Measurements from ENCODE around the gene MAU2. TPM values are rescaled to one million over a fixed set of nuclear protein-coding genes. Genes with fewer than 3 reads are reported as not detected.

MAU2 gene
- total and polyA plus RNA-seq, 10 of the 15 experiments (the other 5 are each of a cell fraction or from before 2014, with no cell fraction given) = 1.8 to 47.2 (median 22.1) TPM

- TF ChIP-seq SREBF1 (IDR thresholded peaks at IDR 0.05; ENCODE audit: low read length) = no peak
- TF ChIP-seq, protein P1, sequence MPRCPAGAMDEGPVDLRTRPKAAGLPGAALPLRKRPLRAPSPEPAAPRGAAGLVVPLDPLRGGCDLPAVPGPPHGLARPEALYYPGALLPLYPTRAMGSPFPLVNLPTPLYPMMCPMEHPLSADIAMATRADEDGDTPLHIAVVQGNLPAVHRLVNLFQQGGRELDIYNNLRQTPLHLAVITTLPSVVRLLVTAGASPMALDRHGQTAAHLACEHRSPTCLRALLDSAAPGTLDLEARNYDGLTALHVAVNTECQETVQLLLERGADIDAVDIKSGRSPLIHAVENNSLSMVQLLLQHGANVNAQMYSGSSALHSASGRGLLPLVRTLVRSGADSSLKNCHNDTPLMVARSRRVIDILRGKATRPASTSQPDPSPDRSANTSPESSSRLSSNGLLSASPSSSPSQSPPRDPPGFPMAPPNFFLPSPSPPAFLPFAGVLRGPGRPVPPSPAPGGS (IDR thresholded peaks at IDR 0.05; ENCODE audit: borderline replicate concordance, insufficient read depth, low read depth, low read length, poor library complexity, severe bottlenecking) = no peak
- no peak for TF ChIP-seq ZNF384 (IDR thresholded peaks at IDR 0.05; ENCODE audit: borderline replicate concordance, low read depth, low read length)
- TF ChIP-seq RFX5 (IDR thresholded peaks at IDR 0.05; ENCODE audit: low read depth, low read length) = no peak
- no peak for TF ChIP-seq POU2F2 (IDR thresholded peaks at IDR 0.05; ENCODE audit: borderline replicate concordance, low read depth, low read length)
- no peak for TF ChIP-seq ZSCAN29 (IDR thresholded peaks at IDR 0.05)
- TF ChIP-seq BACH1 (IDR thresholded peaks at IDR 0.05; ENCODE audit: borderline replicate concordance) = no peak
Observed at GRCh38 chr19:19356901-19357566, 36.4 kb downstream of the MAU2 start (continued).

DNA sequence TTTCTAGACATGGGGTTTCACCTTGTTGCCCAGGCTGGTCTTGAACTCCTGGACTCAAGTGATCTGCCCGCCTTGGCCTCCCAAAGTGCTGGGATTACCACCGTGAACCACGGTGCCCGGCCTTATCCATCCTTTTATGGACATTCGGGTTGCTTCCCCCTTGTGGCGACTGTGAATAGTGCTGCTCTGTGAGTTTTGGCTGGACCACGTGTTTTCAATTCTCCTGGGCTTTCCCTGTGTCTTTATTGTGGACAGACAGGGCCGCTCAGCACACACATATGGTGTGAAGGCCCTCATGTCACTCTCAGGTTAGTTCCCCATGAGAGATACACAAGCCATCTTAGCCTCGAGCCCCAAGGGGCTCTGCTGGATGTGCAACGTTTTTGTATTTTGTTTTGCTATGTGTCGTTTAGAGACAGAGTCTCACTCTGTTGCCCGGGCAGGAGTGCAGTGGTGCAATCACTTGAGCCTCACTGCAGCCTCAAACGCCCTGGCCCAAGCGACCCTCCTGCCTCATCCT is 40.5 kb downstream of the MAU2 start:
- FAIRE-seq (peak; percentile 91), DNase-seq (ENCODE audit: low read depth, low spot score) (peak; percentile 73), ATAC-seq (peak; percentile 90)
- H3K36me3 ChIP-seq (ENCODE audit: control insufficient read depth in 2 of 2, insufficient read depth in 2 of 2, low read length in 1 of 2) = no peaks in the 10 kb centered on the region; a peak in 2 of 4 replicates
- 0 out of 2 replicates have a peak, but pooled peaks cover 2% of the 10 kb centered on the region for H3K4me1 ChIP-seq (ENCODE audit: control insufficient read depth, insufficient read depth, low read length)
- H3K9ac ChIP-seq (ENCODE audit: control insufficient read depth, insufficient read depth, low read length) = no peak overlapping the region
- RAD21 ChIA-PET (ENCODE audit: unreplicated experiment) = interaction anchor here (0.6 to 2.9 kb wide), 3 partner anchors 45 to 129 kb away, joined by 3 to 16 read pairs (median 8); partner anchors contain the start of gene GATAD2A
- in situ Hi-C loops (cut with MboI) (no loop called here), intact Hi-C loops (cut with micrococcal nuclease; ENCODE audit: unreplicated experiment) (loop anchor here (1.0 kb wide), 1 partner anchor 129 kb away; no protein-coding TSS in a partner anchor)
- H3K9me3 ChIP-seq (replicated peaks; ENCODE audit: control insufficient read depth, insufficient read depth, low read length) = no peaks in the 10 kb centered on the region
- peak overlapping the region; percentile 90 for H2AFZ ChIP-seq (ENCODE audit: control insufficient read depth, low read depth, low read length)
- H3K79me2 ChIP-seq (ENCODE audit: control insufficient read depth, insufficient read depth, low read length) = no peaks in the 10 kb centered on the region
- no peak overlapping the region for H3K4me3 ChIP-seq
- POLR2A ChIA-PET = interaction anchor here (1.0 kb wide), 3 partner anchors 44 to 168 kb away, joined by 3 read pairs; partner anchors contain the start of gene GATAD2A
- BruUV-seq (replicated peaks) = no TSS peak
- H3K4me2 ChIP-seq (ENCODE audit: control insufficient read depth, insufficient read depth) = peak overlapping the region; percentile 56; the same call in 1 of the 2 replicates
- H3K27me3 ChIP-seq (replicated peaks in 1 of 2; ENCODE audit: control insufficient read depth in 2 of 2, insufficient read depth in 2 of 2, low read length in 1 of 2) = no peaks in the 10 kb centered on the region
- H3K27ac ChIP-seq (ENCODE audit: control insufficient read depth, insufficient read depth) = no peak overlapping the region; the same call in 1 of the 2 replicates
- H4K20me1 ChIP-seq (ENCODE audit: control insufficient read depth, insufficient read depth) = no peaks in the 10 kb centered on the region
- CTCF ChIA-PET = interaction anchor here (0.8 to 10.8 kb wide), 9 partner anchors 12 to 340 kb away, joined by 3 to 223 read pairs (median 4); partner anchors contain the start of gene GATAD2A
- SMC1A ChIA-PET (ENCODE audit: uncharacterized antibody, unreplicated experiment) = interaction anchor here (1.3 kb wide), 2 partner anchors 47 to 127 kb away, joined by 3 read pairs; no protein-coding TSS in a partner anchor
- WGBS (ENCODE audit: insufficient coverage, insufficient replicate concordance, low lambda C conversion rate, missing lambda C conversion rate) = under 1% methylated on average over 14 of the region's 14 CpGs
- TF ChIP-seq POLR2AphosphoS5 (IDR thresholded peaks at IDR 0.05; ENCODE audit: low read length) = no peak
- TF ChIP-seq SRF (IDR thresholded peaks at IDR 0.05; ENCODE audit: low read depth in 2 of 2, low read length in 2 of 2) = peak; percentile 66 to 94
- no peak for TF ChIP-seq NFYA (IDR thresholded peaks at IDR 0.05; ENCODE audit: borderline replicate concordance, low read depth, low read length)
- TF ChIP-seq SREBF1 (IDR thresholded peaks at IDR 0.05; ENCODE audit: low read length) = no peak
- TF ChIP-seq IKZF1 (conservative IDR thresholded peaks at IDR 0.05) = peak; percentile 62
- TF ChIP-seq CEBPB (IDR thresholded peaks at IDR 0.05; ENCODE audit: borderline replicate concordance in 1 of 2, low read depth in 2 of 2, low read length in 2 of 2) = no peak
- TF ChIP-seq MXI1 (IDR thresholded peaks at IDR 0.05; ENCODE audit: low read depth, low read length) = peak; percentile 18; the same call in 1 of the 2 replicates
- TF ChIP-seq, protein P2, sequence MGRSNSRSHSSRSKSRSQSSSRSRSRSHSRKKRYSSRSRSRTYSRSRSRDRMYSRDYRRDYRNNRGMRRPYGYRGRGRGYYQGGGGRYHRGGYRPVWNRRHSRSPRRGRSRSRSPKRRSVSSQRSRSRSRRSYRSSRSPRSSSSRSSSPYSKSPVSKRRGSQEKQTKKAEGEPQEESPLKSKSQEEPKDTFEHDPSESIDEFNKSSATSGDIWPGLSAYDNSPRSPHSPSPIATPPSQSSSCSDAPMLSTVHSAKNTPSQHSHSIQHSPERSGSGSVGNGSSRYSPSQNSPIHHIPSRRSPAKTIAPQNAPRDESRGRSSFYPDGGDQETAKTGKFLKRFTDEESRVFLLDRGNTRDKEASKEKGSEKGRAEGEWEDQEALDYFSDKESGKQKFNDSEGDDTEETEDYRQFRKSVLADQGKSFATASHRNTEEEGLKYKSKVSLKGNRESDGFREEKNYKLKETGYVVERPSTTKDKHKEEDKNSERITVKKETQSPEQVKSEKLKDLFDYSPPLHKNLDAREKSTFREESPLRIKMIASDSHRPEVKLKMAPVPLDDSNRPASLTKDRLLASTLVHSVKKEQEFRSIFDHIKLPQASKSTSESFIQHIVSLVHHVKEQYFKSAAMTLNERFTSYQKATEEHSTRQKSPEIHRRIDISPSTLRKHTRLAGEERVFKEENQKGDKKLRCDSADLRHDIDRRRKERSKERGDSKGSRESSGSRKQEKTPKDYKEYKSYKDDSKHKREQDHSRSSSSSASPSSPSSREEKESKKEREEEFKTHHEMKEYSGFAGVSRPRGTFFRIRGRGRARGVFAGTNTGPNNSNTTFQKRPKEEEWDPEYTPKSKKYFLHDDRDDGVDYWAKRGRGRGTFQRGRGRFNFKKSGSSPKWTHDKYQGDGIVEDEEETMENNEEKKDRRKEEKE (IDR thresholded peaks at IDR 0.05) = no peak
- peak; percentile 96 for TF ChIP-seq MEF2B (IDR thresholded peaks at IDR 0.05; ENCODE audit: partially characterized antibody, poor library complexity, severe bottlenecking)
- TF ChIP-seq SMC3 (IDR thresholded peaks at IDR 0.05; ENCODE audit: borderline replicate concordance, low read length) = peak; percentile 45; the same call in 1 of the 2 replicates
- TF ChIP-seq CREM (IDR thresholded peaks at IDR 0.05; ENCODE audit: low read depth) = no peak
- no peak for TF ChIP-seq TCF12 (IDR thresholded peaks at IDR 0.05; ENCODE audit: low read depth, low read length)
